Fibroblast of villous mesenchyme (primary cell): ENCODE measurements around the gene FZD8. TPM values are rescaled to one million over a fixed set of nuclear protein-coding genes. Genes with fewer than 3 reads are reported as not detected.

Source experiments
- DNase-seq: peaks from one replicate; pipeline ENCODE4 v3.0.0-alpha.2; 2010; ENCODE audit warnings: low read depth
- H3K4me3 ChIP-seq: 2 replicates; pipeline ENCODE4 v1.5.1; 2011; ENCODE audit warnings: low read depth, mild to moderate bottlenecking, low read length
- total RNA-seq: library from RNA; depleted of rRNA; stranded (reverse); fragments of >200 nt; gene quantifications from 2 replicates; pipeline ENCODE4 v1.2.3, GENCODE V29; 2012
- TF ChIP-seq, protein P1 (sequence below): IDR thresholded peaks from 2 replicates; pipeline ENCODE4 v1.5.1; 2012; ENCODE audit warnings: low read depth, mild to moderate bottlenecking, low read length; ENCODE audit not compliant: insufficient read depth

FZD8 gene
- total RNA-seq, 1 donor = 11.2 TPM

DNA sequence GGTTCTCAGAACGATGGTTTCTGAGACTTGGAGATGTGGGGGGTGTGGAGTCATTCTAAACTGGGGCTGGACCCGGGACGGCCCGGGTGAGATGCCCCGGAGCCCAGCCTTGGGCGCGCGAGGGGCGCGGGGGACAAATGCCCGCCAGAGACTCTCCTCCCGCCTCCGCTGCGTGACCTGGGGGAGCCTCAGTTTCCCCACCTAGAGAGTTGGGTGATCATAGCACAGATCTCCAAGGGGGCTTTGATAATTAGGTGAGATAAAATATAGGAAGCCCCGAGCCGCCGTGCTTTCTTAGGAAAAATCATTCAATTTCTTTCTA lies 658 bp upstream of the FZD8 start:
- no peak for DNase-seq
- peak overlapping the region; percentile 73 for H3K4me3 ChIP-seq
- TF ChIP-seq, protein P1, sequence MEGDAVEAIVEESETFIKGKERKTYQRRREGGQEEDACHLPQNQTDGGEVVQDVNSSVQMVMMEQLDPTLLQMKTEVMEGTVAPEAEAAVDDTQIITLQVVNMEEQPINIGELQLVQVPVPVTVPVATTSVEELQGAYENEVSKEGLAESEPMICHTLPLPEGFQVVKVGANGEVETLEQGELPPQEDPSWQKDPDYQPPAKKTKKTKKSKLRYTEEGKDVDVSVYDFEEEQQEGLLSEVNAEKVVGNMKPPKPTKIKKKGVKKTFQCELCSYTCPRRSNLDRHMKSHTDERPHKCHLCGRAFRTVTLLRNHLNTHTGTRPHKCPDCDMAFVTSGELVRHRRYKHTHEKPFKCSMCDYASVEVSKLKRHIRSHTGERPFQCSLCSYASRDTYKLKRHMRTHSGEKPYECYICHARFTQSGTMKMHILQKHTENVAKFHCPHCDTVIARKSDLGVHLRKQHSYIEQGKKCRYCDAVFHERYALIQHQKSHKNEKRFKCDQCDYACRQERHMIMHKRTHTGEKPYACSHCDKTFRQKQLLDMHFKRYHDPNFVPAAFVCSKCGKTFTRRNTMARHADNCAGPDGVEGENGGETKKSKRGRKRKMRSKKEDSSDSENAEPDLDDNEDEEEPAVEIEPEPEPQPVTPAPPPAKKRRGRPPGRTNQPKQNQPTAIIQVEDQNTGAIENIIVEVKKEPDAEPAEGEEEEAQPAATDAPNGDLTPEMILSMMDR = no peak

DNA sequence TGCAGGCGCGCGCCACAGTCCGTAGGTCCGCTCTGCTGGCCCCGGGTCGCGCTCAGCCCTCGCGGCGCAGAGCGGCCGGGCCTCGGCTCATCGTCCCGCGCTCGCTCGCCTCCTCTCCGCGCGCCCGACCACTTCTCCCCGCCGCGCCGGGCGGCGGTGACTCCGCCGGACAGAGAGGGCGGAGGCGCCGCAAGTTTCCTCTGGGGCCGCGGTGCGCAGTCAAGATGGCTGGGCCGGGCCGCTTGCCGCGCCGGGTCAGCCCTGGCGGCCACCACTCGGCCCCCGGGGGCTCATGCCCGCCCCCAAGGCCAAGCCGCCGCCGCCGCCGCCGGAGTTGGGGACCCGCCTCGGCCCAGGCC lies 441 bp downstream of the FZD8 start:
- TF ChIP-seq, protein P1 = no peak
- H3K4me3 ChIP-seq = peak overlapping the region; percentile 73
- DNase-seq = peak; percentile 36

DNA sequence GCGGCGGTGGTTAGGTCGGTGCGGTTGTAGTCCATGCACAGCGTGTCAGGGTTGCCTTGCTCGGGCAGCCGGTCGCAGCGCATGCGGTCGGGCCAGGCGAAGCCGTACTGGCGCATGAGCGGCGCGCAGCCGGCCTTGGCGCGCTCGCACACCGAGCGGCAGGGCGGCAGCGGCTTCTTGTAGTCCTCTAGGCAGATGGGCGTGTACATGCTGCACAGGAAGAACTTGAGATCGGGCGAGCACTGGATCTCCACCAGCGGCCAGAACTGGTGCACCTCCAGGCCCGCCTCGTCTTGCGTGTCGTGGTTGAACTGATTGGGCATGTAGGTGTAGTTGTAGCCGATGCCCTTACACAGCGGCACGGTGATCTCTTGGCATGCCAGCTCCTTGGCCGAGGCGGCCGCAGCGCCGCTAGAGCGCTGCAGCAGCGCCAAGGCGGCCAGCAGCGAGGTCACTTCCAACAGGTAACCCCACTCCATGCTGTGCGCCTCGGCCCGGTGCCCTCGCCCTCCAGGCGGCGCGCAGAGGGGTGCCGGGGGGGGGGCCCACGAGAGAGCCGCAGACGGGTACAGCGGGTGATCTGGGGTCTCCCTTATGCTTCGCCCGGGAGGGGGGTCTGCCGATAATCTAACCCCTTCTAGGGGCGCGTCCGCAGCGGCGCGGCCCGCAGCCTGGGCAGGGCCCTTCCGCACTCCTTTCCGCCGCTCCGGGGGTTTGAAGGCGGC lies 983 bp downstream of the FZD8 start:
- TF ChIP-seq, protein P1 = no peak
- DNase-seq = peak; percentile 83
- peak overlapping the region; percentile 73 for H3K4me3 ChIP-seq

DNA sequence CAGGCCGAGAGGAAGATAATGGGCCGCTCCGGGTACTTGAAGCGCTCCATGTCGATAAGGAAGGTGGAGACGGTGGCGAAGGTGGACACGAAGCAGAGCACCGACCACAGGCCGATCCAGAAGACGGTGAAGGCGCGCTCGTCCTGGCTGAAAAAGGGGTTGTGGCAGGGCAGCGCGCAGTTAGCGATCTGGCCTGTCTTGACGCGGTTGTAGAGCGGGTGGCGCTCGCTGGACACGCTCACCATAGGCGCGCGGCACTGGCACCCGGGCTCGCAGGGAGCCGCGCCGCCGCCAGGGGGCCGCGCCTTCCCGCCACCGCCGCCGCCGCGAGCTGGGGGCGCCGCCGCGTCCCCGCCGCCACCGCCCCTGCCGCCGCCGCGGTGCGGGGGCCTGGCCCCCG lies 1.6 kb downstream of the FZD8 start:
- H3K4me3 ChIP-seq = peak overlapping the region; percentile 65
- peak; percentile 73 for DNase-seq
- TF ChIP-seq, protein P1 = peak; percentile 21

DNA sequence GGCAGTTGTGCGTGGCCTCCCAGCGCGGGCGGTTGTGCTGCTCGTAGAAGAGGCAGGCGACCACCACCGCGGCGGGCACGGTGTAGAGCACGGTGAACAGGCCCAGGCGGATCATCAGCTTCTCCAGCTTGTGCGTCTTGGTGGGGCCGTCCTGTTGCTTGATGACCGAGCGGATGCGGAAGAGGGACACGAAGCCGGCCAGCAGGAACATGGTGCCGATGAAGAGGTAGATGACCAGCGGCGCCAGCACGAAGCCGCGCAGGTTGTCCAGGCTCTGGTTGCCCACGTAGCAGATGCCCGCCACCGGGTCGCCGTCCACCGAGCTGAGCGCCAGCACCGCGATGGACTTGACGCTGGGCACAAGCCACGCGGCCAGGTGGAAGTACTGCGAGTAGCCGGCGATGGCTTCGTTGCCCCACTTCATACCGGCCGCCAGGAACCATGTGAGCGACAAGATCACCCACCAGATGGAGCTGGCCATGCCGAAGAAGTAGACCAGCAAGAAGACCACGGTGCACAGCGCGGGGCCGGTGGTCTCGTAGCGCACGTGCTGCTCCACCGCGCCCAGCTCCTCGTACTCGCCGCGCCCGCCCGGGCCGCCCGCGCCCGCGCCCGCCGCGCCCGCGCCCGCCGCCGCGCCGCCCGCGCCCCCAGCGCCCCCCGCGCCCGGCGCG lies 2.2 kb downstream of the FZD8 start:
- TF ChIP-seq, protein P1 = no peak
- H3K4me3 ChIP-seq = peak overlapping the region; percentile 65
- peak; percentile 33 for DNase-seq

DNA sequence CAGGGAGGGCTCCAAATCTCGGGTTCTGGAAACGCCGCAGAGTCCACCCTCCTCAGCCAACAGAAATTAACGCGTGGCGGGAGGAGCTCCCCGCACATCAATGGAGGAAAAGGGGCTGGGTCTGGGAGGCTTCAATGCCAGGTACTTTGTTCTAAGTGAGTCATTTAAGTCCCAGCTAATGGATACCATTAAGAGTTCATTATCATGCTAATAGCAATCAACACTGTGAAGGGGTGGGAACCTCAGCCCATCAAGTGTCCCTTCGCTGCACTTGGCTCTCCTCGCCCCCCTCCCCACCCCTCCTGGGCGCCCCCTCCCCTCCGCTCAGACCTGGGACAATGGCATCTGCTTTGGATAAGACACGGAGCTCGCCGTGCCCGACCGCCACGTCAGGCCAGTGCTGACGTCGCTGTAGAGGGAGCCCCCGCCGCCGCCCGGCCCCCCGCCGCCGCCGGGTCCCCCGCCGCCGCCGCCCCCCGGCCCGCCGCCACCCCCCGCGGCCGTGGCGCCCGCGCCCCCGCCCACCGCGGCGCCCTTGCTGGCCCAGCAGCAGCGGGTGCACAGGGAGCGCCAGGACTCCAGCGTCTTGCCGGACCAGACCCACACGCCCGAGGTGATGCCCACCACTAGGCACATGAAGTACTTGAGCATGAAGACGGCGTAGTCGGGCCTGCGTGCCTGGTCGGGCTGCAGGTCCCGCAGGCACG lies 2.9 kb downstream of the FZD8 start:
- H3K4me3 ChIP-seq = peak overlapping the region; percentile 65
- no peak for DNase-seq
- TF ChIP-seq, protein P1 = no peak
